GM12874 (cell line): Measurements from ENCODE around the gene IL31RA.

Experiments
- CTCF ChIP-seq: IDR thresholded peaks from 2 replicates; pipeline ENCODE4 v1.5.1; 2011; ENCODE audit warnings: low read depth, mild to moderate bottlenecking, control low read depth, low read length, moderate library complexity; ENCODE audit not compliant: insufficient read depth

Gene IL31RA

GRCh38 chr5:55853041-55853670, 2.0 kb downstream of the IL31RA start:
- no peak for TF ChIP-seq CTCF

- TF ChIP-seq CTCF, result no peak
Measured at GRCh38 chr5:55853818-55854217, 2.7 kb downstream of the IL31RA start.

GRCh38 chr5:55855509-55855908, 4.4 kb downstream of the IL31RA start:
- TF ChIP-seq CTCF, result no peak

- no peak for TF ChIP-seq CTCF
Measured at GRCh38 chr5:55856516-55857246, 5.5 kb downstream of the IL31RA start.

GRCh38 chr5:55857247-55857640, 6.1 kb downstream of the IL31RA start:
- no peak for TF ChIP-seq CTCF

GRCh38 chr5:55858104-55858503, 6.9 kb downstream of the IL31RA start:
- no peak for TF ChIP-seq CTCF

- TF ChIP-seq CTCF, result no peak
Measured at GRCh38 chr5:55860288-55860687, 9.1 kb downstream of the IL31RA start.
